ENCODE measurements around the gene CBR1.

The CBR1 gene

GRCh38 chr21:36068748-36069398 lies 951 bp upstream of the CBR1 start:
- TF ChIP-seq CTCF (IDR thresholded peaks at IDR 0.05), result no peak

- no peak for TF ChIP-seq CTCF (IDR thresholded peaks at IDR 0.05)
Observed at GRCh38 chr21:36070999-36071398, 1.2 kb downstream of the CBR1 start.

GRCh38 chr21:36072453-36073162 lies 2.8 kb downstream of the CBR1 start:
- no peak for TF ChIP-seq CTCF (IDR thresholded peaks at IDR 0.05)

GRCh38 chr21:36073181-36073580 lies 3.4 kb downstream of the CBR1 start:
- TF ChIP-seq CTCF (IDR thresholded peaks at IDR 0.05), result no peak

GRCh38 chr21:36075171-36075570 lies 5.3 kb downstream of the CBR1 start:
- no peak for TF ChIP-seq CTCF (IDR thresholded peaks at IDR 0.05)

- no peak for TF ChIP-seq CTCF (IDR thresholded peaks at IDR 0.05)
Observed at GRCh38 chr21:36075953-36076352, 6.1 kb downstream of the CBR1 start.

GRCh38 chr21:36076878-36077655 lies 7.2 kb downstream of the CBR1 start:
- no peak for TF ChIP-seq CTCF (IDR thresholded peaks at IDR 0.05)
